Measurements from ENCODE around the gene SERTAD1. TPM values are rescaled to one million over a fixed set of nuclear protein-coding genes. Genes with fewer than 3 reads are reported as not detected.

SERTAD1 gene
- total RNA-seq (1 to 10 TPM; 2.6 to 5.4 (median 3.9) TPM), polyA plus RNA-seq (10 to 100 TPM in 1 of 2 donors, 1 to 10 TPM in 1; 6.4 to 11.9 TPM)

- peaks cover 0 to 18% (median 5%) of the 10 kb centered on the region in 3 donors for H3K4me1 ChIP-seq
- H3K36me3 ChIP-seq, result no peaks in the 10 kb centered on the region
- H3K4me3 ChIP-seq, result peak within 1 kb of the TSS; percentile 64 to 82 (median 80)
- 0 to 1% methylated on average over 71 to 75 of the region's 75 CpGs for WGBS, 2 donors
- FAIRE-seq, result peak; percentile 90
- no peaks in the 10 kb centered on the region for H3K9me3 ChIP-seq
- peak; percentile 80 to 91 (median 86) for ATAC-seq
- DNase-seq, result peak; percentile 99 to 100 (median 100)
- H3K27me3 ChIP-seq, result no peaks in the 10 kb centered on the region
- intact Hi-C loops (cut with DNase I), result no loop called here
- peak in 3 of 4 donors; percentile 61 to 71 (median 70) for TF ChIP-seq CTCF (IDR thresholded peaks at IDR 0.05)
- H3K27ac ChIP-seq, result peak within 1 kb of the TSS; percentile 98 to 99 (median 99)
Observed at GRCh38 chr19:40425450-40426287, at the start of gene SERTAD1. Gene SERTAD1, minus strand, starts transcription at chr19:40425992. Its CDS starts 2,446 bp downstream, at chr19:40423546.

DNA sequence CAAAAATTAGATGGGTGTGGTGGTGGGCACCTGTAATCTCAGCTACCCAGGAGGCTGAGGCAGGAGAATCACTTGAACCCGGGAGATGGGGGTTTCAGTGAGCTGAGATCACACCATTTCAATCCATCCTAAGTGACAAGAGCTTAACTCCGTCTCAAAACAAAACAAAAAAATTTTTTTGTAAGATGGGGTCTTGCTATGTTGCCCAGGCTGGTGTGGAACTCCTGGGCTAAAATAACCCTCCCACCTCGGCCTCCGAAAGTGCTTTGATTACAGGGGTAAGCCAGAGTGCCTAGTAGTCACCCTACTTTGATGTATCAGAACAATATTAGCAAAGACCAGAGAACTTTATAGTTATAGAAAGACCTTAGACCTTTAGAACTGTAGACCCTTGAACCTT is 48.9 kb upstream of the SERTAD1 start:
- Histone ChIP-seq H3K4me1 (no peaks in the 10 kb centered on the region), H3K27me3 (no peaks in the 10 kb centered on the region), H3K27ac (no peak overlapping the region), H3K4me3 (no peak overlapping the region), H3K9me3 (no peaks in the 10 kb centered on the region), H3K36me3 (no peaks in the 10 kb centered on the region)
- FAIRE-seq (no peak), ATAC-seq (no peak), DNase-seq (no peak)
- 75 to 83% methylated on average over 4 of the region's 4 CpGs for WGBS, 2 donors
- no peak for TF ChIP-seq CTCF (IDR thresholded peaks at IDR 0.05)
- intact Hi-C loops (cut with DNase I), result no loop called here

DNA sequence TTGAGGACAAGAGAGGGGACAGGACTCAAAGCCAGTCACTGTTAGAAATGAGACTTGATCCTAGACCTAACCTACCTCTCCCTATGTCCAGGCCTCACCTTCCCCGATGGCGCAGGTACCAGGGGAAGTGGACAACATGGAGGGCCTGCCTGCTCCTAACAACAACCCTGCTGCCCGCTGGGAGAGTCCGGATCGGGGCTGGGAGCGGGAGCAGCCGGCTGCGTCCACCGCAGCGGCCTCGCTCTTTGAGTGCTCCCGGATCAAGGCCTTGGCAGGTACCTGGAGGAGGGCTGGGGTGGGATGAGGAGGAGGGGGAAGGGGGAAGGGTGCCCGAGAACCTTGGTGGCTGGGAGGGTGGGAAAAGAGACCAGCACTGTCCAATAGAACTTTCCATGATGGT is 46.7 kb upstream of the SERTAD1 start:
- no peaks in the 10 kb centered on the region for H3K4me1 ChIP-seq
- no peak for DNase-seq
- H3K27me3 ChIP-seq, result no peaks in the 10 kb centered on the region
- FAIRE-seq, result no peak
- H3K4me3 ChIP-seq, result no peak overlapping the region
- TF ChIP-seq CTCF (IDR thresholded peaks at IDR 0.05), result no peak
- WGBS, 2 donors, result 85% methylated on average over 13 of the region's 13 CpGs
- intact Hi-C loops (cut with DNase I), result no loop called here
- H3K9me3 ChIP-seq, result no peaks in the 10 kb centered on the region
- no peak for ATAC-seq
- H3K36me3 ChIP-seq, result no peaks in the 10 kb centered on the region
- H3K27ac ChIP-seq, result no peak overlapping the region

DNA sequence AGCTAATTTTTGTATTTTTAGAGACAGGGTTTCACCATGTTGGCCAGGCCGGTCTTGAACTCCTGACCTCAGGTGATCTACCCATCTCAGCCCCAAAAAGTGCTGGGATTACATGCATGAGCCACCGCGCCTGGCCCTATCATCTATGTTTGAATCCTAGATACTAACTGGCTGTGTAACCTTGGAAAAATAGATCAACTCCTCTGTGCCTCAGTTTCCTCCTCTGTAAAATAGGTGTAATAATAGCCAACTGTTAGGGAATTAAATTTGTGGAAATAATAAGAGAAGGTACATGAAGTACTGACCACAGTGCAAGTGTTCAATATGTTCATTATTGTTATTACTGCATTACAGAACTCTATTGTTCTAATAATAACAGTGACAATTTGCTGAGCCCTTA is 45.3 kb upstream of the SERTAD1 start:
- Histone ChIP-seq H3K4me1 (peaks cover 0 to 6% (median 0%) of the 10 kb centered on the region in 3 donors), H3K4me3 (no peak overlapping the region), H3K36me3 (no peaks in the 10 kb centered on the region), H3K9me3 (no peaks in the 10 kb centered on the region), H3K27ac (no peak overlapping the region), H3K27me3 (no peaks in the 10 kb centered on the region)
- intact Hi-C loops (cut with DNase I), result no loop called here
- ATAC-seq (no peak), FAIRE-seq (no peak), DNase-seq (no peak)
- 96 to 97% methylated on average over 3 of the region's 3 CpGs for WGBS, 2 donors
- TF ChIP-seq CTCF (IDR thresholded peaks at IDR 0.05), result no peak

- ATAC-seq (no peak), DNase-seq (no peak), FAIRE-seq (no peak)
- TF ChIP-seq CTCF (IDR thresholded peaks at IDR 0.05), result no peak
- H3K4me3 ChIP-seq, result no peak overlapping the region
- H3K27ac ChIP-seq, result no peak overlapping the region
- peaks cover 3 to 15% (median 4%) of the 10 kb centered on the region in 3 donors for H3K4me1 ChIP-seq
- H3K36me3 ChIP-seq, result no peaks in the 10 kb centered on the region
- intact Hi-C loops (cut with DNase I), result no loop called here
- WGBS, 2 donors, result 94% methylated on average over 6 of the region's 6 CpGs
- H3K27me3 ChIP-seq, result no peaks in the 10 kb centered on the region
- H3K9me3 ChIP-seq, result no peaks in the 10 kb centered on the region
Observed at GRCh38 chr19:40469011-40469410, 43.2 kb upstream of the SERTAD1 start.

Measured in pancreas (tissue), 10 donors.